ENCODE results near the gene CCDC28B. TPM values are rescaled to one million over a fixed set of nuclear protein-coding genes. Genes with fewer than 3 reads are reported as not detected.

The CCDC28B gene
- total and polyA plus RNA-seq, 2 donors (not counting 3 experiments of a cell fraction or from before 2014, with no cell fraction given), result 12.0 to 19.1 TPM

GRCh38 chr1:32197074-32197473 lies 3.3 kb upstream of the CCDC28B start:
- TF ChIP-seq EZH2 (IDR thresholded peaks at IDR 0.05; ENCODE audit: borderline replicate concordance, low read depth, low read length, severe bottlenecking) (no peak), POLR2A (IDR thresholded peaks at IDR 0.05; ENCODE audit: low read depth, low read length) (no peak), FOS (IDR thresholded peaks at IDR 0.05; ENCODE audit: borderline replicate concordance, insufficient read depth, low read length) (no peak), JUN (IDR thresholded peaks at IDR 0.05; ENCODE audit: borderline replicate concordance, insufficient read depth, insufficient read length, low read depth) (no peak), GATA2 (IDR thresholded peaks at IDR 0.05; ENCODE audit: insufficient read depth, insufficient read length, low read depth, low read length) (no peak), MYC (IDR thresholded peaks at IDR 0.05; ENCODE audit: low read depth, low read length) (no peak), CTCF (IDR thresholded peaks at IDR 0.05; ENCODE audit: extremely low read depth in 1 of 2, insufficient read depth in 1 of 2, low read depth in 1 of 2, low read length in 2 of 2) (no peak), POLR2AphosphoS5 (IDR thresholded peaks at IDR 0.05; ENCODE audit: insufficient read depth, low read depth, low read length) (no peak)
- TF ChIP-seq, protein P1, sequence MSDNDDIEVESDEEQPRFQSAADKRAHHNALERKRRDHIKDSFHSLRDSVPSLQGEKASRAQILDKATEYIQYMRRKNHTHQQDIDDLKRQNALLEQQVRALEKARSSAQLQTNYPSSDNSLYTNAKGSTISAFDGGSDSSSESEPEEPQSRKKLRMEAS (IDR thresholded peaks at IDR 0.05; ENCODE audit: insufficient read depth, insufficient read length), result no peak
- Histone ChIP-seq H3K4me3 (replicated peaks in 1 of 3; ENCODE audit: insufficient read depth in 1 of 3, low read depth in 1 of 3, low read length in 3 of 3) (no peak overlapping the region), H3K27ac (ENCODE audit: insufficient read depth, low read depth, low read length) (no peak overlapping the region), H3K4me2 (ENCODE audit: insufficient read depth, low read length) (no peak overlapping the region), H3K27me3 (ENCODE audit: control insufficient read depth in 2 of 2, insufficient read depth in 2 of 2, low read length in 2 of 2) (no peaks in the 10 kb centered on the region), H2AFZ (ENCODE audit: low read depth, low read length) (no peak overlapping the region), H3K36me3 (ENCODE audit: control insufficient read depth in 2 of 2, extremely low read depth in 1 of 2, insufficient read depth in 2 of 2, low read length in 2 of 2) (peaks cover 25 to 45% of the 10 kb centered on the region in 2 experiments), H3K9ac (replicated peaks; ENCODE audit: extremely low read depth, insufficient read depth, low read length) (no peak overlapping the region), H4K20me1 (replicated peaks; ENCODE audit: control insufficient read depth, extremely low read depth, insufficient read depth, low read length) (no peaks in the 10 kb centered on the region), H3K79me2 (ENCODE audit: control insufficient read depth, insufficient read depth, low read length) (no peaks in the 10 kb centered on the region), H3K9me3 (replicated peaks; ENCODE audit: control insufficient read depth, insufficient read depth, low read length) (no peaks in the 10 kb centered on the region), H3K9me1 (replicated peaks; ENCODE audit: control insufficient read depth, extremely low read depth, insufficient read depth, low read length) (no peaks in the 10 kb centered on the region), H3K4me1 (ENCODE audit: control insufficient read depth, extremely low read depth, insufficient read depth, low read length) (peaks cover 8% of the 10 kb centered on the region)
- POLR2A ChIA-PET, result interaction anchor here (0.7 to 1.1 kb wide), 2 partner anchors 19 to 36 kb away, joined by 3 to 4 read pairs; no protein-coding TSS in a partner anchor
- intact Hi-C loops (cut with micrococcal nuclease), result no loop called here
- no peak for DNase-seq (ENCODE audit: low read depth, low spot score)
- no TSS peak for BruUV-seq (replicated peaks)
- dilution Hi-C loops (cut with MboI; ENCODE audit: extremely low pct_ligation_motif_present, low sequenced_read_pairs), result no loop called here
- no peak for FAIRE-seq
- CTCF ChIA-PET, result interaction anchor here (0.8 to 1.0 kb wide), 2 partner anchors 19 to 204 kb away, joined by 3 to 4 read pairs; no protein-coding TSS in a partner anchor
